SH-SY5Y (cell line): ENCODE measurements around the gene ACTN4.

Experiments
- GATA2 ChIP-seq: IDR thresholded peaks from 2 replicates; pipeline ENCODE4 v1.6.1; 2011; ENCODE audit warnings: mild to moderate bottlenecking, low read depth, low read length
- GATA3 ChIP-seq: IDR thresholded peaks from 2 replicates; pipeline ENCODE4 v1.6.1; 2011; ENCODE audit warnings: low read depth, mild to moderate bottlenecking, low read length, moderate library complexity

The ACTN4 gene

GRCh38 chr19:38722947-38723605, 75.6 kb downstream of the ACTN4 start:
- TF ChIP-seq GATA2 (no peak), GATA3 (no peak)

- TF ChIP-seq GATA3 (no peak), GATA2 (no peak)
Observed at GRCh38 chr19:38723606-38723965, 76.1 kb downstream of the ACTN4 start.

DNA sequence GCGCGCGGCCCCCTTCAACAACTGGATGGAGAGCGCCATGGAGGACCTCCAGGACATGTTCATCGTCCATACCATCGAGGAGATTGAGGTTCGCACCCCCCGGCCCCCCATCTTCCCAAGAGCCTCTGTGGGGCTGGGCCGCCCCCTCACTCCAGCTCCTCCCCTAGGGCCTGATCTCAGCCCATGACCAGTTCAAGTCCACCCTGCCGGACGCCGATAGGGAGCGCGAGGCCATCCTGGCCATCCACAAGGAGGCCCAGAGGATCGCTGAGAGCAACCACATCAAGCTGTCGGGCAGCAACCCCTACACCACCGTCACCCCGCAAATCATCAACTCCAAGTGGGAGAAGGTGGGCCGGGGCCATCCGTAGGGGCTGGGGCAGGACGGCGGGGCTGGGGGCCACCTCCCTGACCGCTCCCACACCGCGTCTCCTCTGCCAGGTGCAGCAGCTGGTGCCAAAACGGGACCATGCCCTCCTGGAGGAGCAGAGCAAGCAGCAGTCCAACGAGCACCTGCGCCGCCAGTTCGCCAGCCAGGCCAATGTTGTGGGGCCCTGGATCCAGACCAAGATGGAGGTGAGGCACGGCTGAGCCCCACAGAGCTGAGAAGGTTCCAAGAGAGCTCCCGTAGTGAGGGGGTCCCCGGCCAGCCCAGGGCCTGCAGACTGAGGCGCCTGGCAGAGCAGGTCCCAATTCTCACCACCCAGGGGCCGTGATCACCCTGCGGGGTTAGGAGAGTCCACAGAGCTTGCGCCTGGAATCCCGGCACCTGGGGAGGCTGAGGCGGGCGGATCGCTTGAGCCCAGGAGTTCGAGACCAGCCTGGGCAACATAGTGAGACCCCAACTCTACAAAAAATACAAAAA, 76.8 kb downstream of the ACTN4 start:
- TF ChIP-seq GATA2 (no peak), GATA3 (no peak)

- no peak for TF ChIP-seq GATA2
- no peak for TF ChIP-seq GATA3
Observed at GRCh38 chr19:38725469-38726283, 78.2 kb downstream of the ACTN4 start.

DNA sequence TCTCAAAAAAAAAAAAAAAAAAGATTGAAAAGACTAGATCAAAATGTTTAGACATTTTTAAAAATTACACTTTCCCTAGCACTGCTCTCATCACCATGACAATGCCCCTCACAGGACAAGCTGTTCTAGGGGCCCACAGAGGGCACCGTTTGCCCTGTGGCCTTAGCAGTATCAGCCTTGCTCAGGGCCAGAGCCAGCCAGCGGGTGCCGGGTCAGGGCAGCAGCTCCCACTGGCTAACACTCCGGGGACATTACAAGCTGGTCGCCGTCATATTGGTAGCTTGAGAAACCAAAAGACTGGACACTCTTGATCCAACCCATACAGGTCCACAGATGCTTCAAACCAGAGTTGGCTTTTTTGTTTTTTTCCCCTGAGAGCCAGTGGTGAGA, 78.8 kb downstream of the ACTN4 start:
- TF ChIP-seq GATA2, result no peak

DNA sequence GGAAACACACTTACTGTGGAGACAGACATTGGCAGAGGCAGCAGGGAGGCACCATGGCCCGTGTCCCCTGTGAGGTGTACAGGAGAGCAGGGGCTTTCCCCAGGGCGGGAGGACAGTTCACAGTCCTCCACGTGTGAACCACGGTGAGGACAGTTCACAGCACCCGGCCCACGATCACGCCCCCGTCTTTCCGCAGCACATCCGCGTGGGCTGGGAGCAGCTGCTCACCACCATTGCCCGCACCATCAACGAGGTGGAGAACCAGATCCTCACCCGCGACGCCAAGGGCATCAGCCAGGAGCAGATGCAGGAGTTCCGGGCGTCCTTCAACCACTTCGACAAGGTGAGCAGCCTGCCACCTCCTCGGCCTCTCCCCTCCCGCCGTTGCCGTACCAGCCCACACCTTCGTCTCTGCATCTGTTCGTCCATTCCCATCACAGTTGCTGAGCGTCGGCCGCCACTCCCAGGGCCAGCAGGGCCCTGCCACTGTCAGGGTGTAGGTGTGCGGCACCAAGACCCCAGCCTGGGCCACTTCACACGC, 79.4 kb downstream of the ACTN4 start:
- TF ChIP-seq GATA3, result no peak
- no peak for TF ChIP-seq GATA2

- TF ChIP-seq GATA3, result no peak
- no peak for TF ChIP-seq GATA2
Observed at GRCh38 chr19:38727306-38727867, 79.9 kb downstream of the ACTN4 start.

GRCh38 chr19:38727868-38728660, 80.6 kb downstream of the ACTN4 start:
- TF ChIP-seq GATA2 (no peak), GATA3 (no peak)

DNA sequence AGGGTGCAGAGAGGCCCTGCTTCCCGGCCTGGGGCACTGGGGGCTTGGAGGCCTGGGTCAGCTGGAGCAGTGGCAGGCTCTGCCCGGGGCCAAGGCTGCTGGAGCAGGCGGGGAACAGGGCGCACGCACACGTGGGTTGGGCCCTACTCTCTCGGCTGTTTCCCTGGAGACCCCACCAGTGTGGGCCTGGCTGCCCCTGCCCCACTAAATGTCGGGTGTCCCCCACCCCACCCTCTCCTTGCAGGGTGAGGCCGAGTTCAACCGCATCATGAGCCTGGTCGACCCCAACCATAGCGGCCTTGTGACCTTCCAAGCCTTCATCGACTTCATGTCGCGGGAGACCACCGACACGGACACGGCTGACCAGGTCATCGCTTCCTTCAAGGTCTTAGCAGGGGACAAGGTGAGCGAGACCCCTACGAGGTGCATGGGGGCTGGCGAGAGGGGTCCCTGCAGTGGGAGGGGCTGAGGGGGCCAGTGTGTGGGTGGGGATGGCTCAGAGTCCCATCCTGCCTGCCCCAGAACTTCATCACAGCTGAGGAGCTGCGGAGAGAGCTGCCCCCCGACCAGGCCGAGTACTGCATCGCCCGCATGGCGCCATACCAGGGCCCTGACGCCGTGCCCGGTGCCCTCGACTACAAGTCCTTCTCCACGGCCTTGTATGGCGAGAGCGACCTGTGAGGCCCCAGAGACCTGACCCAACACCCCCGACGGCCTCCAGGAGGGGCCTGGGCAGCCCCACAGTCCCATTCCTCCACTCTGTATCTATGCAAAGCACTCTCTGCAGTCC, 81.5 kb downstream of the ACTN4 start:
- no peak for TF ChIP-seq GATA2
- no peak for TF ChIP-seq GATA3

DNA sequence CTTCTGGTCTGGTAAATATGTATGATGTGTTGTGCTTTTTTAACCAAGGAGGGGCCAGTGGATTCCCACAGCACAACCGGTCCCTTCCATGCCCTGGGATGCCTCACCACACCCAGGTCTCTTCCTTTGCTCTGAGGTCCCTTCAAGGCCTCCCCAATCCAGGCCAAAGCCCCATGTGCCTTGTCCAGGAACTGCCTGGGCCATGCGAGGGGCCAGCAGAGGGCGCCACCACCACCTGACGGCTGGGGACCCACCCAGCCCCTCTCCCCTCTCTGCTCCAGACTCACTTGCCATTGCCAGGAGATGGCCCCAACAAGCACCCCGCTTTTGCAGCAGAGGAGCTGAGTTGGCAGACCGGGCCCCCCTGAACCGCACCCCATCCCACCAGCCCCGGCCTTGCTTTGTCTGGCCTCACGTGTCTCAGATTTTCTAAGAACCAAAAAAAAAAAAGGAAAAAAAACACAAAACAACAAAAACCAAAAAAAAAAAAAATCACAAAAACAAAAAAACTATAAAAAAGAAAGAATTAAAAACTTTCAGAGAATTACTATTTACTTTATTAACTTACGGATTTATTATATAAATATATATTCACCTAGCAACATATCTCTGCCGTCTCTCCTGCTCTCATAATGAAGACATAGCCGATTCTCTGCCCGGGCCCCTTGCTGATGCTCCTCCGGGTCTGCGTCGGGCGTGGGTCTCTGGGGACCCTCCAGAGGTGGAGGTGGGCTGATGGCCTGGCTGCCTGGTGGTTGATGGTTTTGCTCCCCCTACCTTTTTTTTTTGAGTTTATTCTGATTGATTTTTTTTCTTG, 82.4 kb downstream of the ACTN4 start:
- no peak for TF ChIP-seq GATA2
- no peak for TF ChIP-seq GATA3

DNA sequence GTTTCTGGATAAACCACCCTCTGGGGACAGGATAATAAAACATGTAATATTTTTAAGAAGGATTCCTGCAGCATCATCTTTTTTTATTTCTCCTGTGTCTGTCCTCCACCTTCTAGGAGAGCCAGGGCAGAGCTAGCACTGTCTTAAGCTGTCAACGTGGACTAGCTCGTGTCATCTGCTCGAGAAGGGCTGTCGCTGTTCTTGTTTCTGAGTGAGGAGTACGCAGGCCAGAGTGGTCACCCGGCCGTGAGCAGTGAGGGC, 83.0 kb downstream of the ACTN4 start:
- TF ChIP-seq GATA2, result no peak
- TF ChIP-seq GATA3, result no peak
